Neural crest cell (in vitro differentiated cells): ENCODE measurements around the gene KIFC1. TPM values are rescaled to one million over a fixed set of nuclear protein-coding genes. Genes with fewer than 3 reads are reported as not detected.
A peak's percentile ranks its signal among the peaks of the same experiment; 100 is the strongest.

Experiments
- DNase-seq: peaks from one replicate; pipeline ENCODE4 v3.0.0; 2021; ENCODE audit warnings: low read depth, mixed read lengths, low spot score
- H3K27ac Mint-ChIP-seq: one replicate; pipeline ENCODE4 v1.8.0; 2021; ENCODE audit warnings: mild to moderate bottlenecking, mixed read lengths; ENCODE audit not compliant: unreplicated experiment
- H3K27me3 Mint-ChIP-seq: 2 replicates; pipeline ENCODE4 v1.8.0; 2021; ENCODE audit warnings: low read depth, mild to moderate bottlenecking, mixed read lengths
- H3K36me3 Mint-ChIP-seq: 2 replicates; pipeline ENCODE4 v1.8.0; 2021; ENCODE audit warnings: low read depth, mild to moderate bottlenecking, mixed read lengths
- H3K4me1 Mint-ChIP-seq: 2 replicates; pipeline ENCODE4 v1.8.0; 2021; ENCODE audit warnings: mixed read lengths
- H3K4me3 Mint-ChIP-seq: one replicate; pipeline ENCODE4 v1.8.0; 2021; ENCODE audit warnings: mild to moderate bottlenecking, mixed read lengths
- H3K9me3 Mint-ChIP-seq: 2 replicates; pipeline ENCODE4 v1.8.0; 2021; ENCODE audit warnings: mixed read lengths
- CTCF ChIP-seq: fragments of 200-600 bp; sonication (generic); conservative IDR thresholded peaks from 2 replicates; pipeline ENCODE4 v1.5.0; 2021; ENCODE audit warnings: antibody characterized with exemption, mild to moderate bottlenecking
- total RNA-seq: library from RNA; stranded (reverse); gene quantifications from 2 replicates; pipeline ENCODE4 v1.2.1, GENCODE V29; 2021

Gene KIFC1
- total RNA-seq, 1 donor from 2014 or later = 124 TPM

GRCh38 chr6:33441457-33441856 is 49.8 kb downstream of the KIFC1 start:
- H3K4me1 Mint-ChIP-seq = no peaks in the 10 kb centered on the region
- no peak for TF ChIP-seq CTCF
- no peaks in the 10 kb centered on the region for H3K9me3 Mint-ChIP-seq
- H3K4me3 Mint-ChIP-seq = no peak overlapping the region
- no peak overlapping the region for H3K27ac Mint-ChIP-seq
- no peak for DNase-seq
- H3K27me3 Mint-ChIP-seq = no peaks in the 10 kb centered on the region
- peaks cover 11% of the 10 kb centered on the region for H3K36me3 Mint-ChIP-seq

- Mint-ChIP-seq H3K9me3 (no peaks in the 10 kb centered on the region), H3K36me3 (peaks cover 11% of the 10 kb centered on the region), H3K27ac (no peak overlapping the region), H3K4me3 (no peak overlapping the region), H3K27me3 (no peaks in the 10 kb centered on the region), H3K4me1 (no peaks in the 10 kb centered on the region)
- DNase-seq = no peak
- no peak for TF ChIP-seq CTCF
Measured at GRCh38 chr6:33442283-33442682, 50.7 kb downstream of the KIFC1 start.

GRCh38 chr6:33443025-33443424 is 51.4 kb downstream of the KIFC1 start:
- H3K4me1 Mint-ChIP-seq = no peaks in the 10 kb centered on the region
- H3K4me3 Mint-ChIP-seq = no peak overlapping the region
- H3K27ac Mint-ChIP-seq = no peak overlapping the region
- no peaks in the 10 kb centered on the region for H3K27me3 Mint-ChIP-seq
- H3K36me3 Mint-ChIP-seq = peaks cover 11% of the 10 kb centered on the region
- TF ChIP-seq CTCF = no peak
- no peak for DNase-seq
- no peaks in the 10 kb centered on the region for H3K9me3 Mint-ChIP-seq

GRCh38 chr6:33443619-33444504 is 52.2 kb downstream of the KIFC1 start:
- DNase-seq = no peak
- no peaks in the 10 kb centered on the region for H3K9me3 Mint-ChIP-seq
- H3K4me1 Mint-ChIP-seq = no peaks in the 10 kb centered on the region
- H3K27ac Mint-ChIP-seq = no peak overlapping the region
- H3K27me3 Mint-ChIP-seq = no peaks in the 10 kb centered on the region
- peaks cover 14% of the 10 kb centered on the region for H3K36me3 Mint-ChIP-seq
- no peak for TF ChIP-seq CTCF
- H3K4me3 Mint-ChIP-seq = no peak overlapping the region

- no peaks in the 10 kb centered on the region for H3K9me3 Mint-ChIP-seq
- H3K4me3 Mint-ChIP-seq = peak overlapping the region; percentile 6
- H3K4me1 Mint-ChIP-seq = no peaks in the 10 kb centered on the region
- no peak for TF ChIP-seq CTCF
- DNase-seq = no peak
- H3K27ac Mint-ChIP-seq = no peak overlapping the region
- H3K27me3 Mint-ChIP-seq = no peaks in the 10 kb centered on the region
- H3K36me3 Mint-ChIP-seq = peaks cover 11% of the 10 kb centered on the region
Measured at GRCh38 chr6:33445119-33445603, 53.5 kb downstream of the KIFC1 start.
